ENCODE measurements around the gene NEDD4L. TPM values are rescaled to one million over a fixed set of nuclear protein-coding genes. Genes with fewer than 3 reads are reported as not detected.
A peak's percentile ranks its signal among the peaks of the same experiment; 100 is the strongest.

Gene NEDD4L
- total and polyA plus RNA-seq, 2 experiments from 2014 or later: 36.2 to 72.3 TPM

- Histone ChIP-seq H2AFZ (no peak overlapping the region), H3K9me2 (ENCODE audit: insufficient read depth) (no peaks in the 10 kb centered on the region), H3F3A (replicated peaks; ENCODE audit: low read depth) (no peaks in the 10 kb centered on the region), H3K27ac (ENCODE audit: low read depth) (peak overlapping the region; percentile 19; the same call in 1 of the 2 replicates), H3K36me3 (ENCODE audit: insufficient read depth) (peaks cover 4% of the 10 kb centered on the region; the same call in 1 of the 2 replicates), H3K4me3 (no peak overlapping the region), H3K27me3 (ENCODE audit: insufficient read depth) (no peaks in the 10 kb centered on the region), H4K20me1 (replicated peaks; ENCODE audit: insufficient read depth) (no peaks in the 10 kb centered on the region; the same call in 1 of the 2 replicates), H3K4me1 (ENCODE audit: insufficient read depth) (no peaks in the 10 kb centered on the region; the same call in 1 of the 2 replicates), H3K4me2 (no peak overlapping the region), H3K79me2 (replicated peaks; ENCODE audit: insufficient read depth) (no peaks in the 10 kb centered on the region)
- DNase-seq (ENCODE audit: low spot score): no peak
- H3K36me3 Mint-ChIP-seq (ENCODE audit: low read depth): peaks cover 45% of the 10 kb centered on the region
- H3K4me1 Mint-ChIP-seq: peaks cover 5% of the 10 kb centered on the region; the same call in 2 of the 3 replicates
- H3K9me3 Mint-ChIP-seq: no peaks in the 10 kb centered on the region
- no peak overlapping the region for H3K27ac Mint-ChIP-seq
- ATAC-seq: peak; percentile 44
- no peak overlapping the region for H3K4me3 Mint-ChIP-seq
- H3K27me3 Mint-ChIP-seq (ENCODE audit: insufficient read depth, low read depth, poor library complexity): peaks cover 5% of the 10 kb centered on the region
- no peak for TF ChIP-seq ETS1 (IDR thresholded peaks at IDR 0.05)
- no peak for TF ChIP-seq CTCF (conservative IDR thresholded peaks at IDR 0.05; ENCODE audit: low read depth in 2 of 2)
- TF ChIP-seq ZNF331 (CRISPR knock-in tag; IDR thresholded peaks at IDR 0.05; ENCODE audit: low read depth): no peak
- TF ChIP-seq EZH2phosphoT487 (IDR thresholded peaks at IDR 0.05; ENCODE audit: unreplicated experiment): no peak
- no peak for TF ChIP-seq REST (IDR thresholded peaks at IDR 0.05; ENCODE audit: unreplicated experiment)
- TF ChIP-seq STAT1 (IDR thresholded peaks at IDR 0.05; ENCODE audit: unreplicated experiment): no peak
- TF ChIP-seq EZH2 (IDR thresholded peaks at IDR 0.05; ENCODE audit: low read depth, unreplicated experiment): no peak
- TF ChIP-seq JUNB (IDR thresholded peaks at IDR 0.05; ENCODE audit: unreplicated experiment): no peak
- no peak for TF ChIP-seq ZNF462 (CRISPR knock-in tag; IDR thresholded peaks at IDR 0.05)
- no peak for TF ChIP-seq ZNF114 (CRISPR knock-in tag; IDR thresholded peaks at IDR 0.05)
- TF ChIP-seq NANOG (IDR thresholded peaks at IDR 0.05; ENCODE audit: borderline replicate concordance): no peak
- TF ChIP-seq POLR2AphosphoS5 (IDR thresholded peaks at IDR 0.05; ENCODE audit: low read depth): no peak
- TF ChIP-seq CREB1 (CRISPR knock-in tag; IDR thresholded peaks at IDR 0.05; ENCODE audit: low read depth): no peak
These were observed 334.7 kb downstream of the NEDD4L start for GRCh38 chr18:58378411-58379379.
